K562 (cell line): ENCODE measurements around the gene TMEM273. TPM values are rescaled to one million over a fixed set of nuclear protein-coding genes. Genes with fewer than 3 reads are reported as not detected.
A peak's percentile ranks its signal among the peaks of the same experiment; 100 is the strongest.

Experiments used
- CEBPG ChIP-seq, 3 experiments: fragments of 200-800 bp in 1 of 3; sonication (Bioruptor generic) in 1 of 3; sonication (generic) in 1 of 3; formaldehyde crosslinking in 1 of 3; IDR thresholded peaks in 2 of 3; conservative IDR thresholded peaks in 1 of 3; 2 replicates each; pipeline versions ENCODE4 v1.6.1 to v1.8.0; 2016 to 2022; ENCODE audit warnings: missing compliant biosample characterization in 2 of 3, missing genetic modification characterization in 2 of 3, mild to moderate bottlenecking in 1 of 3, missing genetic modification reagents in 1 of 3
- CSDE1 ChIP-seq, 2 experiments: fragments of 450-650 bp; IDR thresholded peaks; 2 replicates each; pipeline ENCODE4 v1.6.1; 2016; ENCODE audit warnings: mild to moderate bottlenecking in 1 of 2
- ETV6 ChIP-seq, 3 experiments: fragments of 150-350 bp in 1 of 3; sonication (generic) in 1 of 3; formaldehyde crosslinking in 1 of 3; IDR thresholded peaks; 2 replicates each; pipeline versions ENCODE4 v1.6.1 to v1.8.0; 2014 to 2022; ENCODE audit warnings: borderline replicate concordance in 2 of 3, low read depth in 2 of 3, antibody characterized with exemption in 1 of 3, low read length in 1 of 3, mild to moderate bottlenecking in 1 of 3, missing genetic modification reagents in 1 of 3
- FOXM1 ChIP-seq, 2 experiments: fragments of 450-650 bp in 1 of 2; sonication (generic) in 1 of 2; formaldehyde crosslinking in 1 of 2; IDR thresholded peaks; 2 replicates each; pipeline versions ENCODE4 v1.6.1 to v1.9.0; 2017 to 2022; ENCODE audit warnings: low read depth in 2 of 2, mild to moderate bottlenecking in 2 of 2, missing genetic modification reagents in 1 of 2, moderate library complexity in 1 of 2
- MAFK ChIP-seq: IDR thresholded peaks from 2 replicates; pipeline ENCODE4 v1.6.1; 2011; ENCODE audit warnings: low read length, improper control_type of control experiment
- NBN ChIP-seq: fragments of 450-650 bp; IDR thresholded peaks from 2 replicates; pipeline ENCODE4 v1.6.1; 2016; ENCODE audit warnings: low read depth, mild to moderate bottlenecking
- NCOA4 ChIP-seq: fragments of 450-650 bp; IDR thresholded peaks from 2 replicates; pipeline ENCODE4 v1.6.1; 2018; ENCODE audit warnings: mild to moderate bottlenecking; ENCODE audit not compliant: partially characterized antibody
- NFXL1 ChIP-seq: fragments of 450-650 bp; formaldehyde crosslinking; IDR thresholded peaks from 2 replicates; pipeline ENCODE4 v1.4.0; 2021; ENCODE audit warnings: mild to moderate bottlenecking
- SMAD4 ChIP-seq: fragments of 250-450 bp; sonication (Bioruptor Pico); conservative IDR thresholded peaks from 2 replicates; pipeline ENCODE4 v1.8.0; 2021; ENCODE audit warnings: inconsistent platforms, mild to moderate bottlenecking, moderate library complexity
- SPI1 ChIP-seq: IDR thresholded peaks from 2 replicates; pipeline ENCODE4 v1.6.1; 2011; ENCODE audit warnings: low read depth, low read length, control low read depth, borderline replicate concordance
- ZBTB7A ChIP-seq: IDR thresholded peaks from 2 replicates; pipeline ENCODE4 v1.6.1; 2011; ENCODE audit warnings: low read depth, mild to moderate bottlenecking, low read length, moderate library complexity, borderline replicate concordance; ENCODE audit not compliant: control insufficient read depth
- ZNF584 ChIP-seq: fragments of 200-800 bp; sonication (Bioruptor generic); IDR thresholded peaks from 2 replicates; pipeline ENCODE4 v1.6.1; 2016; ENCODE audit warnings: low read depth, mild to moderate bottlenecking, missing genetic modification characterization, missing compliant biosample characterization
- polyA plus RNA-seq, 8 experiments: library from polyadenylated mRNA; depleted of rRNA in 4 of 8; stranded (reverse) in 5 of 8; unstranded in 3 of 8; fragments of >200 nt; fragmentation: Nextera tagmentation in 2 of 8; fragmentation: Illumina TruSeq in 1 of 8; extraction: Ambion mirVana in 2 of 8; extraction: Trizol in 1 of 8; gene quantifications; 2 replicates each; pipeline versions ENCODE4 v1.2.1 to v1.2.3, GENCODE V29; 2011 to 2014; ENCODE audit warnings: inconsistent platforms in 1 of 8, missing spikeins in 1 of 8
- total RNA-seq, 7 experiments: library from RNA; depleted of rRNA in 6 of 7; stranded (reverse); fragments of >200 nt in 6 of 7; fragmentation: Illumina TruSeq in 2 of 7; extraction: Trizol in 2 of 7; gene quantifications; 2 replicates each; pipeline versions ENCODE4 v1.2.1 to v1.2.3, GENCODE V29; 2011 to 2021; ENCODE audit warnings: low replicate concordance in 1 of 7
- TF ChIP-seq, protein P1 (sequence below): fragments of 250-450 bp; sonication (Bioruptor Pico); IDR thresholded peaks from 2 replicates; pipeline ENCODE4 v1.4.0; 2020; ENCODE audit warnings: mild to moderate bottlenecking, moderate library complexity
- TF ChIP-seq, protein P2 (sequence below): fragments of 450-650 bp; formaldehyde crosslinking; IDR thresholded peaks from 2 replicates; pipeline ENCODE4 v1.4.0; 2020; ENCODE audit warnings: mild to moderate bottlenecking, mixed read lengths
- TF ChIP-seq, protein P3 (sequence below), 2 experiments: fragments of 450-650 bp; conservative IDR thresholded peaks; 2 replicates each; pipeline ENCODE4 v1.6.1; 2017; ENCODE audit warnings: mild to moderate bottlenecking in 2 of 2, moderate library complexity in 2 of 2
- TF ChIP-seq, protein P4 (sequence below): fragments of 250-450 bp; sonication (Bioruptor Pico); IDR thresholded peaks from 2 replicates; pipeline ENCODE4 v1.6.1; 2021; ENCODE audit warnings: mild to moderate bottlenecking
- TF ChIP-seq, protein P5 (sequence below): sonication (generic); formaldehyde crosslinking; IDR thresholded peaks from 2 replicates; pipeline ENCODE4 v1.8.1; 2022; ENCODE audit warnings: missing genetic modification reagents

TMEM273 gene
- total and polyA plus RNA-seq, 9 of the 15 experiments (the other 6 are each of a cell fraction or from before 2014, with no cell fraction given) = 39.2 to 131 (median 95.6) TPM

DNA sequence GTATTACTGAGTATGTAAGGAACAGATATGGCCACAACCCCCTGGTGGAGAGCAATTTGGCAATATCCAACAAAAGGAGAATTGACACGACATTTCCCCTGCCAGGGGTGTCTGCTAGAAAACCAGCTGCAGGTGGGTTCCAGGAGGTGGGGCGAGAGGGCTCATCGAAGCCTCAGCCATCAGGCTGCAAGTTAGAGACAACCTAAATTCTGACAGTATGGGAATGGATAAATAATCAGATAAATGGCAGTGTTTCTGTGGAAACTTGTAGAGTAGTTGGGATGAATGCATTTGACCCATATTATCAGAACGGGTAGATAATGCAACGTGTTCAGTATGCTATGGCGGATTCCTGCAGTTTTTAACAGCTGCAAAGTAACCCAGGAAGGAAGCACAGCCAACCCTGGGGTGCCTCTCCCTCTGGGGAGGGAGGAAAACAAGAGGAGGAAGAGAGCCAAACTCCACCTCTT is 3.5 kb downstream of the TMEM273 start (continued):
- TF ChIP-seq ZNF584 (CRISPR knock-in tag) (no peak), SMAD4 (CRISPR knock-in tag) (peak; percentile 33; the same call in 1 of the 2 replicates), ZBTB7A (no peak; the same call in 1 of the 2 replicates), CSDE1 (IDR thresholded peaks at IDR 0.05) (no peak), NBN (peak; percentile 46; the same call in 1 of the 2 replicates), CEBPG (CRISPR knock-in tag; IDR thresholded peaks at IDR 0.05) (no peak), CEBPG (tag; conservative IDR thresholded peaks at IDR 0.05 in 1 of 2, IDR thresholded peaks at IDR 0.05 in 1 of 2) (no peak), NFXL1 (0 out of 2 replicates have a peak, but pooled peaks have one; percentile 16), FOXM1 (IDR thresholded peaks at IDR 0.05; ENCODE audit: low read depth) (no peak), FOXM1 (CRISPR knock-in tag; IDR thresholded peaks at IDR 0.05; ENCODE audit: low read depth) (no peak), ETV6 (IDR thresholded peaks at IDR 0.05; ENCODE audit: borderline replicate concordance in 1 of 2, low read depth in 2 of 2, low read length in 1 of 2) (no peak), ETV6 (CRISPR knock-in tag; IDR thresholded peaks at IDR 0.05; ENCODE audit: borderline replicate concordance) (no peak), SPI1 (peak; percentile 26; the same call in 1 of the 2 replicates), MAFK (no peak), NCOA4 (no peak)
- TF ChIP-seq, protein P1, sequence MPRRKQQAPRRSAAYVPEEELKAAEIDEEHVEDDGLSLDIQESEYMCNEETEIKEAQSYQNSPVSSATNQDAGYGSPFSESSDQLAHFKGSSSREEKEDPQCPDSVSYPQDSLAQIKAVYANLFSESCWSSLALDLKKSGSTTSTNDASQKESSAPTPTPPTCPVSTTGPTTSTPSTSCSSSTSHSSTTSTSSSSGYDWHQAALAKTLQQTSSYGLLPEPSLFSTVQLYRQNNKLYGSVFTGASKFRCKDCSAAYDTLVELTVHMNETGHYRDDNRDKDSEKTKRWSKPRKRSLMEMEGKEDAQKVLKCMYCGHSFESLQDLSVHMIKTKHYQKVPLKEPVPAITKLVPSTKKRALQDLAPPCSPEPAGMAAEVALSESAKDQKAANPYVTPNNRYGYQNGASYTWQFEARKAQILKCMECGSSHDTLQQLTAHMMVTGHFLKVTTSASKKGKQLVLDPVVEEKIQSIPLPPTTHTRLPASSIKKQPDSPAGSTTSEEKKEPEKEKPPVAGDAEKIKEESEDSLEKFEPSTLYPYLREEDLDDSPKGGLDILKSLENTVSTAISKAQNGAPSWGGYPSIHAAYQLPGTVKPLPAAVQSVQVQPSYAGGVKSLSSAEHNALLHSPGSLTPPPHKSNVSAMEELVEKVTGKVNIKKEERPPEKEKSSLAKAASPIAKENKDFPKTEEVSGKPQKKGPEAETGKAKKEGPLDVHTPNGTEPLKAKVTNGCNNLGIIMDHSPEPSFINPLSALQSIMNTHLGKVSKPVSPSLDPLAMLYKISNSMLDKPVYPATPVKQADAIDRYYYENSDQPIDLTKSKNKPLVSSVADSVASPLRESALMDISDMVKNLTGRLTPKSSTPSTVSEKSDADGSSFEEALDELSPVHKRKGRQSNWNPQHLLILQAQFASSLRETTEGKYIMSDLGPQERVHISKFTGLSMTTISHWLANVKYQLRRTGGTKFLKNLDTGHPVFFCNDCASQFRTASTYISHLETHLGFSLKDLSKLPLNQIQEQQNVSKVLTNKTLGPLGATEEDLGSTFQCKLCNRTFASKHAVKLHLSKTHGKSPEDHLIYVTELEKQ (CRISPR knock-in tag) = no peak
- TF ChIP-seq, protein P2, sequence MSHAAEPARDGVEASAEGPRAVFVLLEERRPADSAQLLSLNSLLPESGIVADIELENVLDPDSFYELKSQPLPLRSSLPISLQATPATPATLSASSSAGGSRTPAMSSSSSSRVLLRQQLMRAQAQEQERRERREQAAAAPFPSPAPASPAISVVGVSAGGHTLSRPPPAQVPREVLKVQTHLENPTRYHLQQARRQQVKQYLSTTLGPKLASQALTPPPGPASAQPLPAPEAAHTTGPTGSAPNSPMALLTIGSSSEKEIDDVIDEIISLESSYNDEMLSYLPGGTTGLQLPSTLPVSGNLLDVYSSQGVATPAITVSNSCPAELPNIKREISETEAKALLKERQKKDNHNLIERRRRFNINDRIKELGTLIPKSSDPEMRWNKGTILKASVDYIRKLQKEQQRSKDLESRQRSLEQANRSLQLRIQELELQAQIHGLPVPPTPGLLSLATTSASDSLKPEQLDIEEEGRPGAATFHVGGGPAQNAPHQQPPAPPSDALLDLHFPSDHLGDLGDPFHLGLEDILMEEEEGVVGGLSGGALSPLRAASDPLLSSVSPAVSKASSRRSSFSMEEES = no peak
- TF ChIP-seq, protein P3, sequence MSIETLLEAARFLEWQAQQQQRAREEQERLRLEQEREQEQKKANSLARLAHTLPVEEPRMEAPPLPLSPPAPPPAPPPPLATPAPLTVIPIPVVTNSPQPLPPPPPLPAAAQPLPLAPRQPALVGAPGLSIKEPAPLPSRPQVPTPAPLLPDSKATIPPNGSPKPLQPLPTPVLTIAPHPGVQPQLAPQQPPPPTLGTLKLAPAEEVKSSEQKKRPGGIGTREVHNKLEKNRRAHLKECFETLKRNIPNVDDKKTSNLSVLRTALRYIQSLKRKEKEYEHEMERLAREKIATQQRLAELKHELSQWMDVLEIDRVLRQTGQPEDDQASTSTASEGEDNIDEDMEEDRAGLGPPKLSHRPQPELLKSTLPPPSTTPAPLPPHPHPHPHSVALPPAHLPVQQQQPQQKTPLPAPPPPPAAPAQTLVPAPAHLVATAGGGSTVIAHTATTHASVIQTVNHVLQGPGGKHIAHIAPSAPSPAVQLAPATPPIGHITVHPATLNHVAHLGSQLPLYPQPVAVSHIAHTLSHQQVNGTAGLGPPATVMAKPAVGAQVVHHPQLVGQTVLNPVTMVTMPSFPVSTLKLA (conservative IDR thresholded peaks at IDR 0.05) = no peak; a peak in 1 of 4 replicates
- TF ChIP-seq, protein P4, sequence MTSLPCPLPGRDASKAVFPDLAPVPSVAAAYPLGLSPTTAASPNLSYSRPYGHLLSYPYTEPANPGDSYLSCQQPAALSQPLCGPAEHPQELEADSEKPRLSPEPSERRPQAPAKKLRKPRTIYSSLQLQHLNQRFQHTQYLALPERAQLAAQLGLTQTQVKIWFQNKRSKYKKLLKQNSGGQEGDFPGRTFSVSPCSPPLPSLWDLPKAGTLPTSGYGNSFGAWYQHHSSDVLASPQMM (CRISPR knock-in tag) = no peak
- TF ChIP-seq, protein P5, sequence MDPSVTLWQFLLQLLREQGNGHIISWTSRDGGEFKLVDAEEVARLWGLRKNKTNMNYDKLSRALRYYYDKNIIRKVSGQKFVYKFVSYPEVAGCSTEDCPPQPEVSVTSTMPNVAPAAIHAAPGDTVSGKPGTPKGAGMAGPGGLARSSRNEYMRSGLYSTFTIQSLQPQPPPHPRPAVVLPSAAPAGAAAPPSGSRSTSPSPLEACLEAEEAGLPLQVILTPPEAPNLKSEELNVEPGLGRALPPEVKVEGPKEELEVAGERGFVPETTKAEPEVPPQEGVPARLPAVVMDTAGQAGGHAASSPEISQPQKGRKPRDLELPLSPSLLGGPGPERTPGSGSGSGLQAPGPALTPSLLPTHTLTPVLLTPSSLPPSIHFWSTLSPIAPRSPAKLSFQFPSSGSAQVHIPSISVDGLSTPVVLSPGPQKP (CRISPR knock-in tag) = no peak
